Amygdala (tissue), 56 donors: Measurements from ENCODE around the gene LCN15.
"Not testable (repeated sequence)": the region's sequence is repeated elsewhere in the genome, so short reads cannot be mapped to it uniquely, and the experiment has no call there.

ENCODE experiments used
- DNase-seq, 56 donors: peaks; one replicate each; lab custom pipeline; 2025; lab: John Stamatoyannopoulos, UW

Gene LCN15

DNA sequence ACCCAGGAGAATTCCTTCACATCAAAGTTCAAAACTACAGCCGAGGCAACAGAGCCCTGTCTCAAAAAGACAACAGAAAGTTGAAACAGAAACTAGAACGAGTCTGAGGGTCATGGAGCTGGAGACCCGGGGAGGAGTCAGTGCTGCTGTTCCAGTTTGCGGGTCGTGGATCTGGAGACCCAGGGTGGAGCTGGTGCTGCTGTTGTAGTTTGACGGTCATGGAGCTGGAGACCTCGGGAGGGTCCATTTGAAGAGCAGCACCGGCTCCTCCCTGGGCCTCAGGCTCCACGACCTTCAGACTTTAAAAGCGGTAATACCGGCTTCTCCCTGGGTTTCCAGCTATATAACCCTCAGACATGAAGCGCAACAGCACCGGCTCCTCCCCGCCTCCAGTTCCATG lies 13.0 kb upstream of the LCN15 start:
- DNase-seq = no peak

- DNase-seq = no peak
Measured at GRCh38 chr9:136776947-136777346, 12.6 kb upstream of the LCN15 start.

DNA sequence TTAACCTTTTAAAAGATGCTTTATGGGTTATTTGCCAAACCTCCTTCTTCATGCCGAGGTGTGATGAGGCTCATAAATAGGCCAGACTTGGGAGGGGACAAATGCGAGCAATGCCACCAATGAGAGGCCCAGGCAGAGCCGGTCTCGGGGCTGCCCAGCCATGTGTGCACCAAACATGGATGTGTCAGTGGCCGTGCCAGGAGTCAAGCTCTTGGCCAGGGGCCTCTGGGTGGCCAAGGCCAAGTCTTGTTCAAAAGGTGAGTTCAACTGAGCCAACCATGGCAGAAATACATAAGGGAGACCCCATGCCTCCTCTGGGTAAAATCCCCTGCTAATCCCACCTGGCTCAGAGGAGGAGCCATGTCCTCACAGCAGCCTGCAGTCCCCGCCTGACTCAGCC lies 10.9 kb upstream of the LCN15 start:
- DNase-seq = no peak

GRCh38 chr9:136774416-136775045 lies 10.2 kb upstream of the LCN15 start:
- DNase-seq = no peak

GRCh38 chr9:136773386-136774044 lies 9.2 kb upstream of the LCN15 start:
- peak in 10 of 56 donors; percentile 7 to 37 (median 19) for DNase-seq

DNA sequence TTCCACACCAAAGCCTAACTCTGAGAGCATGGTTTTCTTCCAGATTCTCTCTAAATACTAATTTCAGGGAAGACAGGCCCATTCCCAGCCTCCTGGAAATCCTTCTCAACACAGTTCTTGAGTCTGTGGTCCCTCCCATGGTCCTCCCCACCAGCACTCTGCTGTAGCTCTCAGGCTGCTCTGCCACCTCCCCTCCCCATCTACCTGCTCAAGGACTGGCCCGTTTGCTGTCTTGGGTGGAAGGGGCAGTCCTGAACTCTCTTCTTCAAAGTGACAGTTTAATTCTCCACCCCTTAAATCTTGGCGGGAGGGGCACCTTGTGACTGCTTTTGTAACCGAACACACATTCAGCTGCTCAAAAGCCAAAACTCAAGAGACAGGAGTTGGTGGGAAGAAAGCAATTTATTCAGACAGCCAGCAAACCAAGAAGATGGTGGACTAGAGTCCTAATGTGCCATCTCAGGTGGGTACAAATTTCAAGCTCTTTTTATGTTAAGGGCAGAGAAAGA lies 7.6 kb upstream of the LCN15 start:
- no peak for DNase-seq

- peak in 9 of 56 donors; percentile 9 to 56 (median 30) for DNase-seq
Measured at GRCh38 chr9:136769710-136770191, 5.4 kb upstream of the LCN15 start.

- peak in 29 of 56 donors; percentile 8 to 70 (median 42) for DNase-seq
Measured at GRCh38 chr9:136766410-136767120, 2.2 kb upstream of the LCN15 start.

DNA sequence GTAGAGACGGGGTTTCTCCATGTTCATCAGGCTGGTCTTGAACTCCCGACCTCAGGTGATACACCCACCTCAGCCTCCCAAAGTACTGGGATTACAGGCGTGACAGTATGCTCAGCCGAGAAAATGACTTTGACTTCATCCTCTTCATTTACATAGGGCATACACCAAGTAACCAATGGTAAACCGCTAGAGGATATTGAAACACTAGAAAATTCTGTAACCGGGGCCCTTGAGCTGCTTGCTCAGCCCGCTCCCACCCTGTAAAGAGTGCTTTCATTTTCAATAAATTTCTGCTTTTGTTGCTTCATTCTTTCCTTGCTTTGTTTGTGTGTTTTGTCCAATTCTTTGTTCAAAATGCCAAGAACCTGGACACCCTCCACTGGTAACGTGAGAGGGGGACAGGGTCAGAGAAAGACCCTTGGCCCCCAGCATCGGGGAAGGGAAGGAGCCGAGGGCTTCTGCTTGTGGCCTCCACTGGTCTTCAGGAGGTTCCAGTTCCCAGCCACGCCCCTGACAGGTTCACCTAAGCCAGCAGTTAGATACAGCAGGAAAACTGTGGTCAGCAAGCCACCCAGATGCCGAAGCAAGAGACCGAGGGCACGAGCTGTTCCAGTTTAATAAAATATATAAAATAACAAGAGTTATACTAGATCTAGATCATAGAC lies 1.6 kb upstream of the LCN15 start:
- not testable (repeated sequence) for DNase-seq

DNA sequence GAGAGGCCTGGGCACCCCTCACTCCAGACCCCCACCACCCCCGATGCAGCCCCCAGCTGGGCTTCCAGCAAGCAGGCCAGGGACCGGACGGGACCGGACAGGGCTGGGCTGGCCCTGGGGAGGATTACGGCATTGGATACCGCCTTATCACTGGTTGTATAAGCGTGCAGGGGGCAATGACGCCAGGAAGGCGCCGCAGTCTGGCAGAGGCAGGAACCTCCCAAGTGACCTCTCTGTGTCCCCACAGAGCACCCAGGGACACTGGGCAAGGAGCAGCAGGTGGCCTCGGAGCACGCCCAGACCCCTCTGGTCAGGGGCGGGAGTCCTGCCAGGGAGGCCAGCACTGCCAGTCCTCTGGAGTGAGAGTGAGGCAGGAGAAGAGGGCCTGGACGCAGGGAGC lies 723 bp upstream of the LCN15 start:
- DNase-seq = no peak

DNA sequence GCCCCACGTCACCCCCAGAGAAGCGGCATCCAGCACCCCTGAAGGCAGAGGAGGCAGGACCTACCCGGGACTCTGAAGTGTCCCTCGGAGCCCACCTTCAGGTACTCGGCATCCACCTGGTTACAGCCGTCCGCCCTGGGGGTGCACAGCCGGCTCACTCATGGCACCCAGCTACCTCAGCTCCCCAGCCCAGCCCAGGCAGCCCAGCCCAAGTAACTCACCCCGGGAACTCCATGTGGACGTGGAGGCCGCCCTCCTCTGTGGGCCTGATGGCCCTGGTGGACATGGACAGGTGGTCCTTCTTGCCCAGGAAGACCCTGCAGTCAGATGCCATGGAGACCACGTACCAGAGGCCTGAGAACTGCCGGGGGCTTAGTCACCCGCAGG lies 676 bp downstream of the LCN15 start:
- no peak for DNase-seq

DNA sequence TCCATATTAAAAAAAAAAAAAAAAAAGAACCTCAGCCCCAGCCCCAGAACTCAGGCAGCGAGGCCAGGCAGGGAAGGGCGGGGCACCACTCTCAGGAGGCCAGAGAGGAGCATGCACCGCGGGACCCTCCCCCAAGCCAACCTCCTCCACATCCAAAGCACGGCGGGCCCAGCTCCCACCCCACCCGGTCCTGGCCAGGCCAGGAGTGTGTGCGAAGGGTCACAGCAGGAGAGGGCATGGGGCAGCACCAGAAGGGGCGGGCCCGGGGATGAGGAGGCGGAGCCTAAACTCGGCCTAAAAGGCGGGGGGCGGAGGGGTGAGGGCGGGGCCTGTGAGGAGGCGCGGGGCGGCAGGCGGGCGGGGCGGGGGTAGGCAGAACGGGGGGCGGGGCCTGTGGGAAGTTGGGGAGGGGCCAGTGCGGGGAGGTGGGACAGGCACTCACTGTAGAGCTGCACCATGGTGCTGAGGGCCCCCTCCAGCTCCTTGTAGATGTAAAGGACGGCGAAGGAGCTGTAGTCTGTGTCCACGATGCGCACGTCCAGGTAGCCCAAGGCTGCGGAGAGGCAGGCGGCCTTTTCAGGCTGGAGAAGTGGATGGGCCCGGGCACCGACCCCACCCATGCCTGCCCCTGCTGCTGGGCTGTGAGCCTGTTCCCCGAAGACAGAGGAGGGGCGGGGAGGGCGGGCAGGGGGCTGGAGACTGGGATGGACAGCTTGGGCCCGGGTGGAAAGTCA lies 1.2 kb downstream of the LCN15 start:
- no peak for DNase-seq

- no peak for DNase-seq
Measured at GRCh38 chr9:136762221-136762691, 2.1 kb downstream of the LCN15 start.

DNA sequence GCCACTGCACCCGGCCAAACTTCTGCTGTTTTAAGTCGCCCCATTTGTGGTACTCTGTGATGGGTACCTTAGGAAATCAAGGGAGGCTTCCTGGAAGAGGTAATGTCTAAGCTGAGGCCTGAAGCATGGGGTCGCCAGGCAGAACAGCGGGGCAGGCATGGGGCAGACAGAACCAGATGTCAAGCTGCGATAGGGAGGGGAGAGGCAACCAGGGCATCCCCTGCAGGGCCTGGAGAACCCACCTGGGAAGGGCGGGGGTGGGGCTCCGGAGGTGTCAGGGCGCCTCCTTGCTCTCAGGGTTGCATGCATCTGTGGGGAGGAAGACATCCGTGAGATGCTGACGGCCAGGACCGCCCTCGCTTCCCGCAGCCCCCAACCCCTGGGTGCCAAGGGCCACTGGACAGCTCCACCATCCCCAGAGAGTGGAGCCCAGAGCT lies 2.8 kb downstream of the LCN15 start:
- no peak for DNase-seq

- DNase-seq = peak in 36 of 56 donors; percentile 9 to 63 (median 32)
Measured at GRCh38 chr9:136760834-136761544, 3.3 kb downstream of the LCN15 start.

DNA sequence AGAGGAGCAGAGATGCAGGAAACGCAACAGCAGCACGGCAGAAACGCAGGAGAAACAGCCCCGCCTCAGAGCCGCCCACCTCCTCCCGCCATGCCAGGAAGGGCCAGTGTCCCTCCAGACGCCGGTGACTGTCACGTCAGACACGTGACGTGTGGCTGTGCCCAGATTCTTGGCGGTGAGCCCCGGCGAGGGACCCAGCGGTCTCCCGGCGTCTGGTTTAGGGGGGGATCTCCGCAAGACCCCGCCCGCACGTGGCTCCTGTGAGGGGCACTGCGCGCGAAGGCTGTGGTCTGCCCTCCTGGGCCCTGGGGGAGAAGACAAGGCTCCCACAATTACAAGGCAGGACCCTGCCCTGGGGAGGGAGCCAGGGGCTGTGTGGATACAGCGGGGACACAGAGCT lies 3.9 kb downstream of the LCN15 start:
- no peak for DNase-seq

GRCh38 chr9:136759436-136760325 lies 4.6 kb downstream of the LCN15 start:
- no peak for DNase-seq

DNA sequence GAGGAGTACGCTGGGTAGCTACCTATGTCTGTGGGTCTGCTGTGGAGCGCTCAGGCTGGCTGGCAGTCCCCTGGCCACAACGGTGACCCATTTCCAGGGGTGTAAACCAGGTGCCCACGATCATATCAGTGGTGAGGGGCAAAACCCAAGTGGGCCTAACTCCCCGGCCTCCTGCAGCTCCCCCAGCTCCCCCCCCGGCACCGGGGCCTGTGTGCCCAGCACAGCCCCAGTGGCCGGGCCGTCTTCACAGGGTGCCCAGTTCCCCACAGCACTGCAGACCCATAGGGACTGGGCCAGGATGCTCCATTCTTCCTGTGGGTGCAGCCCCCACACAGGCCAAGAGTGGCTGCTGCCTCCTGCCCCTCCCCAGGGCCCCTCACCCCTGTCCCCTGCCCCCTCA lies 5.3 kb downstream of the LCN15 start:
- no peak for DNase-seq
